ENCODE data around the gene KCNQ1.
"Not testable (repeated sequence)": the region's sequence is repeated elsewhere in the genome, so short reads cannot be mapped to it uniquely, and the experiment has no call there.

KCNQ1 gene

DNA sequence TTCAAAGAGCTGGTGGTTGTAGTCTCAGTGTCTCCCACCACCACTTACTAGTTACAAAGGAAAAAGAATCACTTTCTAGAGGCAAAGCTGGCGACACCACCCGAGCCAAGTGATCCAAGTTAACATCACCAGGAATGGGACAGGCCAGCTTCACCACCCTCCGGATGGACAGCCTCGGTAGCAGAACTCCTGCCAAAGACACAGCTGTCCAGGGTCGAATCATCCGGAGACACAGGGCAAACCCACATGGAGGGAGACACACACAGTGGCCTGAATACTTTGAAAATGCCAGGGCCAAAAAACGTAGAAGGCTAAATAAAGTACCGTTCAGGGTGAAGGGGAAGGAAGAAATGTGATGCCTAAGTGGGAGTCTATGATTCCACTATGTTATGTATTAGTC lies 33.1 kb downstream of the KCNQ1 start:
- no peak for DNase-seq

DNA sequence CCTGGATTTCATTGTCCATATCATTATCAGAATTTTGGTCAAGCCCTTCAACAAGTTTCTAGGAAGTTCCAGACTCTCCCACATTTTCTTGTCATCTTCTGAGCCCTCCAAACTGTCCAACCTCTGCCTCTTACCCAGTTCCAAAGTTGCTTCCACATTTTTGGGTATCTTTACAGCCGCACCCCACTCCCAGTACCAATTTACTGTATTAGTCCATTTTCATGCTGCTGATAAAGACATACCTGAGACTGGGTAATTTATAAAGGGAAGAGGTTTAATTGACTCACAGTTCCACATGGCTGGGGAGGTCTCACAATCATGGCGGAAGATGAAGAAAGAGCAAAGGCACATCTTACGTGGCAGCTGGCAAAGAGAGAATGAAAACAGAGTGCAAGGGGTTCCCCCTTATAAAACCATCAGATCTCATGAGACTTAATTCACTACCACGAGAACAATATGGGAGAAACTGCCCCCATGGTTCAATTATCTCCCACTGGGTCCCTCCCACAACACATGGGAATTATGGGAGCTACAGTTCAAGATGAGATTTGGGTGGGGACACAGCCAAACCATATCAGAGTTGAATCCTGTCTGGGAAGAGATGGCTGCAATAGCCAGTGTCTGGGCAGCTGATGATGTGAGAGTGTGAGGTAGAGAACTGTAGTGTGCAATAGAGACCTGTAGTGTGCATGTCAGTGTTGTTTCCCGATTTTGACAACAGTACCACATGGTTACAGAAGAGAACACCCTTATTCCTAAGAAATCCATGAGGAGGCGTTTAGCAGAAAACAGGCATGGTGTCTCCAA lies 35.5 kb downstream of the KCNQ1 start:
- not testable (repeated sequence) for DNase-seq

DNA sequence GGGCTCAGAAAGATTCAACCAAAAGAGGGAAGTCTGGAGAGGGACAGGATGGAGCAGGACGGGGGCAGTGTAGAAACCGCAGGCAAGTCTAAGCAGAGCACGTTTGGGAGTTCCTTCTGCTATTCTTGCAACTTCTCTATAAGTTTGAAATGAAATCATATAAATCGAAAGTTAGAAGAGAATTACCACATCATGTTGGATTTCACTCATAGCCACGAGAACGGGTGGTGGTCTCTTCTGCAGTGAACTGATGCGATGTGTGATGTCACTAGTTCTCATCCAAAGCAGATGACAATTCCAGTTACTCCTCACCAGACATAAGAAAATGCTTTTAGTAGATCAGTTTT lies 36.0 kb downstream of the KCNQ1 start:
- DNase-seq: no peak

DNA sequence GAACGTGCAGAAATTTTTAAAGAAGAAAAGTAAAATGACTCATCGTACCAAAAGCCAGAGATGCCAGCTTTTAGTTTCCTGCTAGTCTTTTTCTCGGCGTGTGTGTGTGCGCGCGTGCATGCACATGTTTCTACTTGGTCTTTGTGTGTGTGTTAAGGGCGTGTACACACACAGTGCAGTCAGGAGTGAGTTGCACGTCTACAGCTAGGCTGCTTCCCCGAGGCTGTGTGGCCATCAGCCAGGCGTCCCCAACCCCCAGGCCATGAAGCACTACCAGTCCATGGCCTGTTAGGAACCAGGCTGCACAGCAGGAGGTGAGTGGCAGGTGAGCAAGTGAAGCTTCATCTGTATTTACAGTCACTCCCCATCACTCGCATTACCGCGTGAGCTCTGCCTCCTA lies 36.4 kb downstream of the KCNQ1 start:
- no peak for DNase-seq

DNA sequence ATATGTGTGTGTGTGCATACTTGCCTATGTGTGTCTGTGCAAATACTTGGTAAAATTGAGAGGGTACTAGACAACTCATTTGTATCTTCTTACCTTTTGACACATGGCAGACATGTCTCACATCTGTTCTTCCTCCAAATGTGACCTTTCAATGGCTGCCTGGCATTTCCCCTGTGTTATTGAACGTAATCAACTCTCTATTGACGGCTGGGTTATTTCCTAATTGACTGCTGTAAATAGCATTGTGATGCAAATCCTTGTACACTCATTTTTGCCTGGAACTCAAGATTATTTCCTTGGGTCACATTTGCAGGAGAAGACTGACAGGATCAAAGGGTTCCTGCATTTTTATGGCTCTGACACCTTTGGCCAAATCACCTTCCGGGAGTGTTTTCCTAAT lies 37.4 kb downstream of the KCNQ1 start:
- DNase-seq: no peak

DNA sequence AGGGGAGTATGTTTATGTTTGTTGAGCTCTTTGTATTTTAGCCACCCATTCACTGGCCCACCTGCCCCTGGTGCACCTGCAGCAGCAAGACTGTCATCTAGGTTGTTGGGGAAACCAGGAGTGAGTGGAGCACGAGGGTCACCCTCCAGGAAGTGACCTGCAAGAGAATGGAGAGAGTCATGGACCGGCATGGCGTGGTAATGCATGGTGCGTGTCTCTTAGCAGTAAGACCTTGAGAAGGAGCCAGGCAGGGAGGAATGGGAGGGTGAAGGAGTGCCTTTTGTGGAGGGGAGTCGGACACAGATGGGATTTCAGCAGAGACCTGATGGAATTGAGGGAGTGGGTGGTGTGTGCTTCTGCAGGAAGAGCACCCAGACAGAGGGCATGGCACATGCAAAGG lies 37.9 kb downstream of the KCNQ1 start:
- DNase-seq: no peak

DNA sequence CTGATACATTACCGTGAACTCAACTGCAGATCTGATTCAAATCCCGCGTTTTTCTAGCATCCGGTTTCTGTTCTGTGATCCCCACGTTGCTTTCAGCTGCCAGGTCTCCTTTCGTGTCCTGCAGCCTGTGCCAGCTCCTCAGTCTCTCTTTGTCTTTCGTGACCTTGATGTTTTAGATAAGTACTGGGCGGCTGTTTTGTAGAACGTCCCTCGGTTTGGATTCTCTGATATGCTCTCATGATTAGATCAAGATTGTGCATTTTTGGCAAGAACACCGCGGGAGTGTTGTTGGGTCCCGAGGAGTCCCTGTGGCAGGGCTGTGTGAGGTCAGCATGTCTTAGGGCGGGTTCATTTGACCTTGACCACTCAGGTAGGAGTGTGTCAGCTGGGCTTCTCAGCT lies 38.6 kb downstream of the KCNQ1 start:
- no peak for DNase-seq

DNA sequence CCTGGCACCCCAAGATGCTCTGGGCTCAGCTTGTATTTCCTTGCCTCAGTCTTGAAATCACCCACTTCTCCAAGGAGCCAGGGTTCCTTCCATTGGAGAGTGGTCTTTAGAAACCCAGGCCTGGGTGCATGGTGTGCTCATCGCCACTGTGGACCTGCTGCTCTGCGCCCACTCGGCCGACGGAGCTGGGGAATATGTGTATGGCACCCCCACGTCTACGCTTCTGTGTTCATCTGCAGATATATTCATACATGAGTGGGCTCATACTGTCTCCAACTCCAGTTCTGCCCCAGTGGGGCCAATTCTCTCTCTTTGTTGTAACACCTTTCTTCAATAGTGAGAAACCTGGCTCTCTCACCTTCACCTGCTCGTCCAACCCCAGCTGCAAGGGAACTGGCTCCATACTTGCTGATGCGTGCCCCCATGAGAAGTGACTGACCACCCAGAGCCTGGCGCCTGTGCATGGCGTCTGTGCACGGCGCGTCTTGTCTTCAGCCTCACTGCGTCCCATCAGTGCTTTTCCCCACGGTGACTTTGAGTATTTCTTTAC lies 39.8 kb downstream of the KCNQ1 start:
- no peak for DNase-seq

DNA sequence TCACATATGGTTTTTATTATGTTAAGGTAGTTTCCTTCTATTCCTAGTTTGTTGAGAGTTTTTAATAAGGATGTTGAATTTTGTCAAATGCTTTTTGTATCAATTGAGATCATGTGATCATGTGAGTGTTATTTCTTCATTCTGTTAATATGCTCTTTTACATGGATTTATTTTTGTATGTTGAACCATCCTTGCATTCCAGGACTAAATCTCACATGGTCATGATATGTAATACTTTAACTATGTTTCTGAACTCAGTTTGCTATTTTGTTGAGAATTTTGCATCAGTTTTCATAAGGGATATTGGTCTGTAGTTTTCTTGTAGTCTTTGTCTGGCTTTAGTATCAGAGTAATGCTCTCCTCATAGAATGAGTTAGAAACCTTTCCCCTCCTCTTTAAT lies 43.2 kb downstream of the KCNQ1 start:
- no peak for DNase-seq

DNA sequence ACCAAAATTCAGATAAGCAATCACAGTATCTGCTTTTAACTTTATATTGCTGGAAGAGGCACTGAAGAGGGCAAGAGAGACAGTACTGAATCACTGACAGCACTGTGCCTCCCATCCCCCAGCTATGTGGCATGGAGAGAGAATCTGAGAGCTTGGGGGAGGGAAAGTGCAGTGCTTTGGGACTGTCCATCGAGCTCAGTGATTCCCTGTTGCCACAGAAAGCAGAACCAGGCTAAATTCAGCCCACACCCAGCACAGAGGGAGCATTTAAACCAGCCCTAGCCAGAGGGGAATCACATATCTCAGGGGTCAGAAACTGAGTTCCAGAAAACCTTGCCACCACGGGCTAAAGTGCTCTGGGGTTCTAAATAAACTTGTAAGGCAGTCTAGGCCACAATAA lies 44.3 kb downstream of the KCNQ1 start:
- DNase-seq: no peak

DNA sequence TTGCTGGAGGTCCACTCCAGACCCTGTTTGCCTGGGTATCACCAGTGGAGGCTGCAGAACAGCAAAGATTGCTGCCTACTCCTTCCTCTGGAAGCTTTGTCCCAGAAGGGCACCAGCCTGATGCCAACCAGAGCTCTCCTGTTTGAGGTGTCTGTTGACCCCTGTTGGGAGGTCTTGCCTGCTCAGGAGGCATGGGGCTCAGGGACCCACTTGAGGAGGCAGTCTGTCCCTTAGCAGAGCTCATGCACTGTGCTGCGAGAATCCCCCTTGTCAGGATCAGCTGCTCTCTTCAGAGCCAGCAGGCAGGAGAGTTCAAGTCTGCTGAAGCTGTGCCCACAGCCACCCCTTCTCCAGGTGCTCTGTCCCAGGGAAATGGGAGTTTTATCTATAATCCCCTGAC lies 53.1 kb downstream of the KCNQ1 start:
- not testable (repeated sequence) for DNase-seq

DNA sequence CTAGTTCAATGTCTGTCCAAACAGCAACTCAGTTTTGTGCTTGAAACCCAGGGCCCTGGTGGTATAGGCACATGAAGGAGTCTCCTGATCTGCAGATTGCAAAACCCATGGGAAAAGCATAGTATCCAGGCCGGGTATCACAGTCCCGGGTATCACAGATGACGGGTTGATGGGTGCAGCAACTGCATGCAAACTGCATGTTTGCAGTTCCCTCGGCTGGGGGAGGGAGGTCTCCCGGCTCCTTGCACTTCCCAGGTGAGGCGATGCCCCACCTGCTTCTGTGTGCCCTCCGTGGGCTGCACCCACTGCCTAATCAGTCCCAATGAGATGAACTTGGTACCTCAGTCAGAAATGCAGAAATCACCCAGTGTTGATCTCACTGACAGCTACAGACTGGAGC lies 53.9 kb downstream of the KCNQ1 start:
- no peak for DNase-seq

DNA sequence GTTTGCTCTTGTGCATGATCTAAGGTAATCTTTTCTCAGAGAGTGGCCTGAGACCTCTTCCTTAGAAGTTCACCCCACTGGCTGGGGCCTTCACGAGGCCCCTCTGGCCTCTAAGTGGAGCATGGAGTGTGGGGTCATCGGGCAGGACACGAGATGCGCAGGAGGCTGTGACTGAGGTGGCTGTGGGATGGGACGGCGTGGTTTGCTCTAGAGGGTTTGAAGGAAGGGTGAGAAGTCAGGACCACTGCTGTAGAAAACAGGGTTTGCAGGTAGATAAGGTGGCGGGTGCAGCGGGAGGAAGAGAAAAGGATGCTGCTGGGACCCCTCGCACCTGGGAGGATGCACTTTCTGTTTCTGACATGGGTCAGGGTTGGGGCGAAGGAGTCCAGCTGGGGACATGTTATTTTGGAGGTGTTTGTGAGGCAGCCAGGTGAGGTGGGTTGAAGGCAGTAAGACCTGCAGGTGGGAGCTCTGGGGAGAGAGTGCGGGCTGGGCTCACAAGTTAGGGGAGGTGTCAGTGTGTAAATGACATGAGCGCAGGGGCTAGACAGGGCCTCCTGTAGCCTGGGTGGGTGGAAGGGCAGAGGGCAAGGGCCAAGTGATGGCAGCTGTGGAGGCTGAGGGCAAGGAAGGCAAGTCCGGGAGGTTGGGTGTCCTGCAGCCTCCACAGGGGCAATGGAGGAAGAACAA lies 62.5 kb downstream of the KCNQ1 start:
- DNase-seq: no peak

DNA sequence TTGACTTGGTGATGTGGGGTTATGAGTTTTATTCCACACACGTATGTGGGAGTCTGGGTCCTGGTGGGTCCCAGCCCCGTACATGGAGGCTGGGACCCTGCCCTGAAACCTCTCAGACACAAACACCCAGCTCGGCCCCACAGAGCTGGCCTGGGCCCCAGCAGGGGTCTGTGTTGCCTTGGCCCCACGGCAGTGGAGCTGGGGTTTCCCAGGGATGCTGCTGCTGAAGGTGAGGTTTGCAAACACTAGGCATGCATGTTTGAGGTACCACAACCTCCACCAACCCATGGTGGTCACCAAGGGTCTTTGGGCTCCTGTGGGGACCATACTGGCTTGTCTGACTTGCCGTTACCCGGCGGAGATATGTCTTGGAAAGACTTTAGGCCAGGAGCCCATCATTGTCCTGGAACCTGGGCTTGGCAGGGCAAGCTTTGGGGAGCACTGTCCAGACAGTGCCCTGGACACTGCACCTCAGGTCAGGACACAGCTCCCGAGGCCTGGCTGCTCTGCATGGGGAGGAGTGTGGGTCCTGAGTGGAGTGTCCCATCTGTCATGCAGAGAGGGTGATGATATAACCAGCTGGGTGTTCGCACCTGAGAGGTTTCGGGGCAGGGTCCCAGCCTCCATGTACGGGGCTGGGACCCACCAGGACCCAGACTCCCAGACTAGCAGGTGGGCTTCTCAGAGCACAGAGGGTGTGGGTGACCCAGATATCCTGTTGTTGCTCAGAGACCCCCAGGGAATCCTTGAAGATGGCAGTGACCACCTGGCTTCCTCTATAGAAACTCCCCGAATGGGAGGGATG lies 63.3 kb downstream of the KCNQ1 start:
- DNase-seq: no peak

DNA sequence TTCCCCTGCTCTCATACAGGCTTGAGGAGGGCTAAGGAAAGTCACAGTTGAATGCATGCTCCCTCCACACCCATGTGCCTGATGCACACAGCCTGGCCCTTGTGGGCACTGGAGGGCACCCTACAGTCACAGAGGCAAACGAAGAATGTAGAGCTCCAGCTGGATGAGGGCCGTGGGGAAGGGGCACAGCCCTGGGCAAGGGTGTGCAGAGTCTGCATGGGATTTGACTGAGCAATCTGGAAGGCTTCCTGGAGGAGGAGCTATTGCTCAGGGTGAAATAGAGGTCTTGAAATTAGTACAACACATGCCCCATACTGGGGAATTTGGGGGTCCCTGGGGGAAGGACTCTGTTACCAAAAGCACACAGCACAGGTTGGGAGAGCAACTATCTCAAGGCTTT lies 64.0 kb downstream of the KCNQ1 start:
- DNase-seq: no peak

DNA sequence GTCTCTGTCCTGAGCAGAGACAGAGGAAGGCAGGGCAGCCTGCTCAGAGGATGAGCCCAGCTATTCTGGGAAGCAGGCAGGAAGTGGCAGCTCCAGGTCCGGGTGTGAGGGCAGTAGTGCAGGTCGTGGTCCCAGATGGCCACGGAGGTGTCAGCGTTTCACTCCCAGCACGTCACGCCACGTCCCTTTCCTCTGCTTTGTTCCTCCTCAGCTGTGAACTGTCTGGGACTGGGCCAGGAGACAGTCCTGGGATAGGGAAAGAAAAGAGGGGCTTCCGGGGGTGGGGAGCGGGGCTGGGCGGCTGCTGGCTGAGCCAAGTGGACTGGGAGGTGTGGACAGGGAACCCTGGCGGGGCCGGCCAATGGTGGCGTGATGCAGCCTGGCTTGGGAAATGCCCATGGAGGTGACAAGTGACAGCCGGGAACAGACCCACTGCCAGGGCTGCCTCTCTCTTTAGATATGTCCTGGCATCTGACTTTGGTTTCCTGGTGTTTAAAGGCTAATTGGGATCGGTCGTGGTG lies 64.7 kb downstream of the KCNQ1 start:
- DNase-seq: peak; percentile 11

DNA sequence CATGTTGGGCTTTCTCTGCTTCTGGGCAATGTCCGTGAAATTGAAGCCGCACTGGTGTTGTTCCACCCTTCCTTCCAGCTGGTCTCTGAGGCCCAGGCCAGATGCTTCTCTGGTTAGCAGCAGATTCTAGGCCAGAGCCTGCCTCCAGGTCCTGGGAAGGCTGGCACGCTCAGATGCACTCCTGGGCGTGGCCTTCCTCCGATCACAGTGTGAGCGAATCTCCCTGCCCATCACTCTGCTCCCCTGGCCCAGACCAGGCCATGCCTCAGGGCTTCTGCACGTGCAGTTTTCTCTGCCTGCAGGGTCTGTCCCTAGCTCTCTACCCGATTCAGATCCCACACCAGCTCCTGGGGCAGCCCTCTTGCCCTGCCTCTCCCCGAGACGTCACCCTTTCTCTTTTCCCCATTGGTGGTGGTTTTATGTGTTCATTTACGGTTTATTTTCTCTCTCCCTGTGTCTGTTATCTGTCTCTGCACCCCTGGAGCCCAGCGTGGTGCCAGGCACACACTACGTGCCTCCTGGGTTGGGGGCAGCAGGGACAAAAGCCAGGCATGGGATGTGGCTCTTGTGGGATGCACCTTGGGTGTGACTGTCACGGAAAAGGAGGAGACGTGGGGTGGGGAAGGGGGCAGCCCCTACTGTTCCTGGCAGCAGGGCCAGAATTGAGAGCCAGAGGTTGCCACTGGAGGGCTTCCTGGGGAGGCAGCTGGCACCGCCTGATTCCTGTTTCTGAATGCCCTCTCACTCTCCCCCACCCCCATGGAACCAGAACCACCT lies 66.0 kb downstream of the KCNQ1 start:
- peak; percentile 9 for DNase-seq

DNA sequence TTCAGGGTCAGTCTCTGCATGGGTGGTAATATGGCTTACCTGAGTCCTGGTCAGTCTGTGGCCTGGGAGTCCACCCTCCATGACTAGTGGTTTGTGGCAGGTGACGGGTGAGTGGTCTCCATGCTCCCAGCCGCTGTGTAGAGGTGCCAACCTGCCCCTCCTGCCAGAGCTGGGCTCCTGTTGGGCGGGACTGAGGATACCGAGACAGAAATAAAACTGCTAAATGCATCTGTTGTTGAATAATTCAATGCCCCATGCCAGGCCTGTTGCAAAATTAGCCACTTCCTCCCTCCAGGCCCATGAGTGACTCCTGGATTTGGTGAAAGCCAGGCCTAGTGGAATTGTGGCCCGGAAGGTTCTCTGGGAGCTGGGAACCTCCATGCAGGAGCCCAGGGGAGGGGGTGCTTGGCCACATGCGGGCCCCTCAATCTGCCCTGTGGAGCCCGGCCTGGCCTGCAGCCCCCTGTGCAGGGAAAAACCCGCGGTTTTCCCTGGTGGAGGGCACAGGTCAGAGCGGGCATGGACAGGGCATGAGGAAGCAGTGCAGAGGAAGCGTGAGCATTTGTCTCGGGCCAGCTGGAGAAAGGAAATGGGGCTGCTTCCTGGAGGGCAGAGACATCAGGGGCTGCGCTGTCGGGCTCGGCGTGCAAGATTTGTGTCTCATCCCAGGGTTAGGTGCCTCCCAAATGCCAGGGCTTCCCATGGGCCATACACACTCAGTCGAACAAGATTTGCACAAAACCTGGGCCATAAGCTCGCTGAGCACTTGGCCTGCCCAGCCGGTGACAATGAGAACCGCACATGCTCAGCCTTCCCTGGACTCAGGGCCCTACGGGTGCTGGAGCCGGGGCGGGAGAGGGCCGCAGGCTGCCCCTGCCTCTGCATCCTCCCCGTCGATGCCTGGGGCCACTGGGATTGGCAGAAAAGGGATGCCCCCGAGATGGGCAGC lies 66.9 kb downstream of the KCNQ1 start:
- DNase-seq: no peak

DNA sequence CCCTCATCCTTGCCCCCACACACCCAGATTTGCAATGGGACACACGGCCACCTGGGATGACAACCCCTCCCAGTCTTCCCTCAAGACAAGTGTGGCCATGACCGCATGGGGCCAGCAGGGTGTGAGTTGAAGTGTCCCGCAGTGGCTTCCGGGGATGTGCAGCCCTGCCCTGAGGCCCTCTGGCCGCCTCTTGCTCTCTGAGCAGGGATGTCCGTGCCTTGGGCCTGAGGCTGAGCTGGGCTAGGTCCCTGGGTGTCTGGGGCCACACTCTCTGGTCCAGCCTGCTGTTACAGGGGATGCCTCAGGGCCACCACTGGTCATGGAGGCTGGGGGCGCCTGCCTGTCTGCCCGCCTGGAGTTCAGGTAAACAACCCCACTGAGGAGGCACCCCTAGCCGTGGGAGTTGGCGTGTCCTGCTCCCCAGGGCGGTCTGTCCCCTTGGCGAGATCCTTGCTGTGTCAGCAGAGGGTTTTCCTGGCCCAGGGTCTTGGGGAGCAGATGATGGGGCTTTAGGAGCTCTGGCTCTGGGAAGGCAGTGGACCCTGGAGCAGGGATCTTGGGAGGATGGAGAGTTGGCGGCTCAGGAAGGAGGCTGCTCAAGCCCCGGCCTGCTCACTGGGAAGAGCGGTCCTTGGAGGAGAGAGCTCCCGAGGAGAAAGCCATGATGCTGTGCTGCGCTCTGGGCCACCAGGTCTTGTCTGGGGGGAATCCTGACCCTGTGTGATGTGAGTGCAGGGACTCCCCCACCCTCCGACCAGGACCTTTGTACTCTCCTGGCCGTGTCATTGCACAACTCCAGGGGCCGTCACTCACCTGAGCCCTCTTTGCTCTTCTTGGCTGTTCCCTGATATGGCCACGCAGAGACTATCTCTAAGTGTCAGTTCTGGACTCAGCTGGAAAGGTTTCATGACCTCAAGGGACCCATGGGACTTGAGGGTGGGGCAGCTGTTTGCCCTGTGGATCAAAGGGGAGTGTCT lies 67.9 kb downstream of the KCNQ1 start:
- peak; percentile 17 for DNase-seq

DNA sequence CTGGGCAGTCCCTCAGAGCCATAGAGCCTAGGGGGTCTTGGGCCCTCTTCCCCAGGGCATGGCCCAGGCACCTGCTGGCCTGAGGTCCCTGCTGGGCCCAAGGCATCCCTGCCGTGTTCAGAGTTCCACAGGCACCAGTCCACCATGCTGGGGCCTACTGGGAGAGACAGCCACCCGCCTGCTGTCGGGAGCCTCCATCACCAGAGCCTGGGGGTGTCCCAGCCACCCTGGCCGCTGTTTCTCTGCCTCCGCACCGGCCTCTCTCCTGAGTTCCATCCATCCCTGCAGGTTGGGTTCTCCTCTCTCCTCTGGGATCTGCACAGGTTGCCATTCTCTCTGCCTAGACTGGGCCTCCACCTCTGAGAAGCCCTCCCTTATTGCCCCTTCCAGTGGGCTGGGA lies 68.6 kb downstream of the KCNQ1 start:
- no peak for DNase-seq

All from 8988T (cell line).